ENCODE measurements around the gene REM2. TPM values are rescaled to one million over a fixed set of nuclear protein-coding genes. Genes with fewer than 3 reads are reported as not detected.
A peak's percentile ranks its signal among the peaks of the same experiment; 100 is the strongest.

Gene REM2
- total RNA-seq, 1 donor from 2014 or later: 0.28 TPM

GRCh38 chr14:22928237-22929103 is 45.4 kb downstream of the REM2 start:
- no peak overlapping the region for H3K27ac Mint-ChIP-seq
- no peaks in the 10 kb centered on the region for H3K27me3 Mint-ChIP-seq
- H3K4me3 Mint-ChIP-seq: no peak overlapping the region
- no peaks in the 10 kb centered on the region for H3K9me3 Mint-ChIP-seq
- DNase-seq: peak; percentile 74
- intact Hi-C loops (cut with micrococcal nuclease): loop anchor here (1.0 to 5.0 kb wide), 9 partner anchors 9 to 374 kb away; partner anchors contain the start of genes C14orf93, CDH24, DAD1 and HAUS4
- H3K4me1 Mint-ChIP-seq: peaks cover 23% of the 10 kb centered on the region
- H3K36me3 Mint-ChIP-seq (ENCODE audit: low read depth): peaks cover 38% of the 10 kb centered on the region

DNA sequence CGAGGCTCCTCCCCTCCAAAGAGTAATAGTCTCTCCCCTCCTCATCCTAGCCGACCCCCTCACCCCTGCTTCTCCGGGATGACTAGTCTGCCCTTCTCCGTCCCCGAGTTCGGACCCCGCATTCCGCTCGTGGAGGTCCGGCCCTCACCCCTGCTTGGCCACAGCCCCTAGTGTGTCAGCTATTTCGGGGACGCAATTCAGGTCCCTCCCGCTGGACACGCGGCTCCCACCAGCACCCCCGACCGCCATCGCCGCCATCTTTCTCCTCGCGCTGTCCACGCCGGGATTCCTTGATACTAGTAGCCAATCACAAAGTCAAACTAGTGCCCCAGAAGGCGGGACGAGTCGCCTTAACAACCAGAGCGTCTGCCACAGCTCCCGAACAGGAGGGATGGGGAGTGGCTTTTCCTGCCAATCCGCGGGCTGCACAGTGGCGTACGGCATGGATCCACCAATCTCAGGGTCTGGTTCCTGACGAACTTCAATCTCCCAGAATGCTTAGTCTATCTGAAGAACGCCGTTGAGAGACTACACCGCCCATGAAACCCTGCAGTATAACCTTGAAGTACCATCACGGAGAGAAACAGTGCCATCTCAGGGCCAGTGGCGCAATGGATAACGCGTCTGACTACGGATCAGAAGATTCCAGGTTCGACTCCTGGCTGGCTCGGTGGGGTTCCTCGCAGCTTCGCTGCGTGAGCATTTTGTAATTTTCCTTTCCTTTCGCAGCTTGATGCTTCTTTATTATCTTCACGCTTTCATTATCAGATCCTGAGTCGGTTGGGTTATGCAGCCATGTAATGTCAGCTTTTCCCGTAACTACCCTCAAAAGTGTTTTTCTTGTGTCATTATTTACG is 46.3 kb downstream of the REM2 start, which contains the start of gene PRMT5:
PRMT5 (minus strand) TSS at position 273 of the 857 bp plus-strand sequence; CDS start at position 258, 15 bp downstream.
- Mint-ChIP-seq H3K27me3 (no peaks in the 10 kb centered on the region), H3K4me1 (peaks cover 25% of the 10 kb centered on the region), H3K27ac (no peak within 1 kb of the TSS), H3K4me3 (no peak within 1 kb of the TSS), H3K9me3 (no peaks in the 10 kb centered on the region), H3K36me3 (ENCODE audit: low read depth) (peaks cover 30% of the 10 kb centered on the region)
- peak; percentile 99 for DNase-seq
- intact Hi-C loops (cut with micrococcal nuclease): loop anchor here (1.0 to 5.0 kb wide), 9 partner anchors 10 to 373 kb away; partner anchors contain the start of genes C14orf93, CDH24, DAD1 and HAUS4

- H3K4me1 Mint-ChIP-seq: peaks cover 25% of the 10 kb centered on the region
- intact Hi-C loops (cut with micrococcal nuclease): loop anchor here (1.0 to 5.0 kb wide), 9 partner anchors 11 to 372 kb away; partner anchors contain the start of genes C14orf93, CDH24, DAD1 and HAUS4
- no peak overlapping the region for H3K4me3 Mint-ChIP-seq
- peaks cover 24% of the 10 kb centered on the region for H3K36me3 Mint-ChIP-seq (ENCODE audit: low read depth)
- no peak for DNase-seq
- no peaks in the 10 kb centered on the region for H3K9me3 Mint-ChIP-seq
- H3K27ac Mint-ChIP-seq: no peak overlapping the region
- H3K27me3 Mint-ChIP-seq: no peaks in the 10 kb centered on the region
Measured at GRCh38 chr14:22929961-22930364, 46.9 kb downstream of the REM2 start.

GRCh38 chr14:22932146-22932545 is 49.1 kb downstream of the REM2 start:
- Mint-ChIP-seq H3K4me3 (no peak overlapping the region), H3K27ac (no peak overlapping the region), H3K9me3 (no peaks in the 10 kb centered on the region), H3K27me3 (no peaks in the 10 kb centered on the region), H3K4me1 (peaks cover 16% of the 10 kb centered on the region), H3K36me3 (ENCODE audit: low read depth) (peaks cover 9% of the 10 kb centered on the region)
- no peak for DNase-seq
- intact Hi-C loops (cut with micrococcal nuclease): no loop called here

GRCh38 chr14:22935156-22935555 is 52.1 kb downstream of the REM2 start:
- H3K27ac Mint-ChIP-seq: no peak overlapping the region

More at GRCh38 chr14:22935156-22935555, 52.1 kb downstream of the REM2 start:
- H3K4me1 Mint-ChIP-seq: peaks cover 5% of the 10 kb centered on the region
- intact Hi-C loops (cut with micrococcal nuclease): no loop called here
- H3K4me3 Mint-ChIP-seq: no peak overlapping the region
- no peaks in the 10 kb centered on the region for H3K9me3 Mint-ChIP-seq
- no peak for DNase-seq
- no peaks in the 10 kb centered on the region for H3K27me3 Mint-ChIP-seq
- peaks cover 12% of the 10 kb centered on the region for H3K36me3 Mint-ChIP-seq (ENCODE audit: low read depth)

Other genes starting within 250 kb of the REM2 start
- gene OR6J1, start 238.9 kb upstream of the REM2 start, total RNA-seq: not detected in 2 replicates
- 119 and 126 TPM in 2 replicates for gene OXA1L, start 116.5 kb upstream of the REM2 start, total RNA-seq
- gene SLC7A7, start 67.8 kb upstream of the REM2 start, total RNA-seq: 0.40 TPM in 1 of 2 replicates, not detected in the other
- 189 and 194 TPM in 2 replicates for gene MRPL52, start 53.3 kb upstream of the REM2 start, total RNA-seq
- gene MMP14, start 46.6 kb upstream of the REM2 start, total RNA-seq: 2.1 and 3.2 TPM in 2 replicates
- 34.2 and 35.2 TPM in 2 replicates for gene LRP10, start 11.5 kb upstream of the REM2 start, total RNA-seq
- gene RBM23, start 35.9 kb downstream of the REM2 start, total RNA-seq: 82.7 and 90.2 TPM in 2 replicates
- gene PRMT5, start 46.2 kb downstream of the REM2 start, total RNA-seq: 198 and 200 TPM in 2 replicates
- 59.4 and 63.1 TPM in 2 replicates for gene HAUS4, start 73.9 kb downstream of the REM2 start, total RNA-seq
- 2.4 and 2.7 TPM in 2 replicates for gene AJUBA, start 99.3 kb downstream of the REM2 start, total RNA-seq
- gene C14orf93, start 126.9 kb downstream of the REM2 start, total RNA-seq: 6.7 and 8.2 TPM in 2 replicates
- gene PSMB5, start 151.7 kb downstream of the REM2 start, total RNA-seq: 150 TPM in 2 replicates
- gene PSMB11, start 159.0 kb downstream of the REM2 start, total RNA-seq: not detected in 2 replicates
- gene CDH24, start 174.3 kb downstream of the REM2 start, total RNA-seq: 1.6 and 1.7 TPM in 2 replicates
- 221 and 224 TPM in 2 replicates for gene ACIN1, start 211.9 kb downstream of the REM2 start, total RNA-seq
- 50.9 and 54.3 TPM in 2 replicates for gene C14orf119, start 212.3 kb downstream of the REM2 start, total RNA-seq
- not detected in 2 replicates for gene CIROP, start 221.8 kb downstream of the REM2 start, total RNA-seq
- 0.35 TPM in 1 of 2 replicates, not detected in the other for gene CEBPE, start 236.0 kb downstream of the REM2 start, total RNA-seq

All from activated CD4-positive, alpha-beta T cell treated with anti-CD3 and anti-CD28 coated beads, Interleukin-2, amount 10 ng/mL, durations not matched to agents 24 days and 14 days (primary cell).